T-cell (primary cell): Measurements from ENCODE around the gene PDRG1. TPM values are rescaled to one million over a fixed set of nuclear protein-coding genes. Genes with fewer than 3 reads are reported as not detected.
"Not testable (repeated sequence)": the region's sequence is repeated elsewhere in the genome, so short reads cannot be mapped to it uniquely, and the experiment has no call there.

Experiments used
- ATAC-seq, 4 experiments: fragments of 200-7000 bp in 3 of 4; fragments of 150-1000 bp in 1 of 4; cut with Tn5 transposase; replicated peaks in 1 of 4; 1 replicate in 3 of 4; 2 replicates in 1 of 4; pipeline ENCODE4 v1.10.0; 2021; ENCODE audit warnings: moderate library complexity in 3 of 4, mild to moderate bottlenecking in 2 of 4, moderate number of reproducible peaks in 1 of 4
- CTCF ChIA-PET, 2 donors: fragments of 300-600 bp; sonication (Branson Sonifier 250); formaldehyde crosslinking; loops; one replicate each; lab custom pipeline; 2022; ENCODE audit warnings: antibody characterized with exemption in 2 of 2; lab: Charles Lee
- POLR2A ChIA-PET, 2 donors: fragments of 300-600 bp; sonication (Branson Sonifier 250); formaldehyde crosslinking; loops; one replicate each; lab custom pipeline; 2022; ENCODE audit warnings: antibody characterized with exemption in 2 of 2; lab: Charles Lee
- DNase-seq, 35 experiments: peaks; one replicate each; pipeline versions ENCODE4 v3.0.0 to v3.0.0-alpha.2; 2013 to 2023
- H3K27ac ChIP-seq: one replicate; pipeline ENCODE4 v1.5.1; 2013; ENCODE audit warnings: low read length
- H3K27me3 ChIP-seq, 2 experiments: replicated peaks in 1 of 2; 1 replicate in 1 of 2; 2 replicates in 1 of 2; pipeline versions ENCODE4 v1.6.1 to v1.7.0; 2013; ENCODE audit warnings: low read length in 1 of 2, mixed read lengths in 1 of 2; ENCODE audit not compliant: control insufficient read depth in 2 of 2, insufficient read depth in 2 of 2; ENCODE audit errors: extremely low read depth in 1 of 2
- H3K36me3 ChIP-seq, 2 donors: 1 replicate in 1 of 2; 2 replicates in 1 of 2; pipeline versions ENCODE4 v1.6.1 to v1.7.0; 2013; ENCODE audit warnings: low read length in 1 of 2; ENCODE audit not compliant: control insufficient read depth in 2 of 2, insufficient read depth in 1 of 2; ENCODE audit errors: extremely low read depth in 1 of 2
- H3K4me1 ChIP-seq, 2 experiments: 1 replicate in 1 of 2; 2 replicates in 1 of 2; pipeline versions ENCODE4 v1.6.1 to v1.7.0; 2013; ENCODE audit warnings: low read length in 2 of 2, mixed read lengths in 1 of 2; ENCODE audit not compliant: insufficient read depth in 2 of 2, control insufficient read depth in 1 of 2; ENCODE audit errors: extremely low read depth in 1 of 2
- H3K4me3 ChIP-seq, 2 donors: 1 replicate in 1 of 2; 2 replicates in 1 of 2; pipeline versions ENCODE4 v1.5.1 to v1.7.0; 2013; ENCODE audit warnings: mild to moderate bottlenecking in 2 of 2, low read length in 1 of 2, moderate library complexity in 1 of 2; ENCODE audit not compliant: control insufficient read depth in 1 of 2; ENCODE audit errors: extremely low read depth in 1 of 2
- H3K9me3 ChIP-seq: 2 replicates; pipeline ENCODE4 v1.7.0; 2013
- H3K27ac Mint-ChIP-seq, 2 donors: one replicate each; pipeline ENCODE4 v1.8.0; 2020 to 2021; ENCODE audit warnings: mild to moderate bottlenecking in 2 of 2, mixed read lengths in 2 of 2
- H3K27me3 Mint-ChIP-seq, 2 donors: one replicate each; pipeline ENCODE4 v1.8.0; 2021 to 2022; ENCODE audit warnings: mixed read lengths in 2 of 2
- H3K36me3 Mint-ChIP-seq: one replicate; pipeline ENCODE4 v1.8.0; 2021; ENCODE audit warnings: mixed read lengths
- H3K4me1 Mint-ChIP-seq, 3 donors: one replicate each; pipeline ENCODE4 v1.8.0; 2020 to 2022; ENCODE audit warnings: mixed read lengths in 3 of 3, mild to moderate bottlenecking in 1 of 3
- H3K4me3 Mint-ChIP-seq, 3 donors: one replicate each; pipeline ENCODE4 v1.8.0; 2020 to 2022; ENCODE audit warnings: mild to moderate bottlenecking in 3 of 3, mixed read lengths in 3 of 3, moderate library complexity in 3 of 3
- H3K9me3 Mint-ChIP-seq, 3 donors: one replicate each; pipeline ENCODE4 v1.8.0; 2020 to 2022; ENCODE audit warnings: mixed read lengths in 3 of 3
- WGBS: methylation state at CpG from one replicate; pipeline ENCODE4 v1.1.5; 2013; ENCODE audit warnings: missing lambda C conversion rate; ENCODE audit not compliant: insufficient coverage; 5-methylcytosine and 5-hydroxymethylcytosine counted together
- total RNA-seq, 35 experiments: library from RNA in 6 of 35; stranded (reverse) in 6 of 35; fragments of 120-200 nt in 1 of 35; gene quantifications; one replicate each; pipeline versions ENCODE4 v1.2.1 to v1.2.4 and lab custom pipeline; 2013 to 2026

Gene PDRG1
- total RNA-seq, 5 donors from 2014 or later (not counting 1 experiment from before 2014, with no cell fraction given) = 7.5 to 14.5 (median 11.6) TPM

GRCh38 chr20:31936420-31936819, 15.4 kb downstream of the PDRG1 start:
- H3K27me3 Mint-ChIP-seq = peaks cover 0 to 2% of the 10 kb centered on the region in 2 donors
- ChIA-PET CTCF (interaction anchor here (0.6 to 0.7 kb wide), 2 partner anchors 60 to 208 kb away, joined by 3 to 6 read pairs; no protein-coding TSS in a partner anchor), POLR2A (no interaction called here)
- Histone ChIP-seq H3K36me3 (no peaks in the 10 kb centered on the region), H3K4me1 (no peaks in the 10 kb centered on the region), H3K4me3 (no peak overlapping the region), H3K9me3 (no peaks in the 10 kb centered on the region), H3K27ac (no peak overlapping the region), H3K27me3 (peaks cover 0 to 2% of the 10 kb centered on the region in 2 experiments)
- no peaks in the 10 kb centered on the region for H3K9me3 Mint-ChIP-seq
- ATAC-seq (no peak), DNase-seq (no peak)
- H3K36me3 Mint-ChIP-seq = peaks cover 7% of the 10 kb centered on the region
- no peak overlapping the region for H3K27ac Mint-ChIP-seq
- no peak overlapping the region for H3K4me3 Mint-ChIP-seq
- no peaks in the 10 kb centered on the region for H3K4me1 Mint-ChIP-seq
- no CpG with 5 or more reads among the region's 4 CpGs for WGBS

- Mint-ChIP-seq H3K36me3 (peaks cover 2% of the 10 kb centered on the region), H3K9me3 (no peaks in the 10 kb centered on the region), H3K27ac (no peak overlapping the region), H3K27me3 (peaks cover 2 to 5% of the 10 kb centered on the region in 2 donors), H3K4me1 (no peaks in the 10 kb centered on the region), H3K4me3 (no peak overlapping the region)
- WGBS = 70% methylated on average over 5 of the region's 8 CpGs
- Histone ChIP-seq H3K27me3 (peaks cover 0 to 8% of the 10 kb centered on the region in 2 experiments), H3K36me3 (no peaks in the 10 kb centered on the region), H3K4me1 (no peaks in the 10 kb centered on the region), H3K27ac (no peak overlapping the region), H3K4me3 (no peak overlapping the region), H3K9me3 (no peaks in the 10 kb centered on the region)
- ATAC-seq (no peak), DNase-seq (no peak)
- POLR2A ChIA-PET = no interaction called here
- CTCF ChIA-PET = interaction anchor here in 1 of 2 donors (1.1 kb wide), 1 partner anchor 17 kb away, joined by 3 read pairs; the partner anchor contains the start of gene PDRG1
Observed at GRCh38 chr20:31934968-31935764, 16.7 kb downstream of the PDRG1 start.

- Histone ChIP-seq H3K4me1 (no peaks in the 10 kb centered on the region), H3K36me3 (no peaks in the 10 kb centered on the region), H3K27ac (no peak overlapping the region), H3K27me3 (peaks cover 0 to 8% of the 10 kb centered on the region in 2 experiments), H3K4me3 (no peak overlapping the region), H3K9me3 (no peaks in the 10 kb centered on the region)
- Mint-ChIP-seq H3K4me3 (no peak overlapping the region), H3K4me1 (no peaks in the 10 kb centered on the region), H3K27me3 (peaks cover 2 to 5% of the 10 kb centered on the region in 2 donors), H3K36me3 (no peaks in the 10 kb centered on the region), H3K9me3 (no peaks in the 10 kb centered on the region), H3K27ac (no peak overlapping the region)
- ChIA-PET CTCF (no interaction called here), POLR2A (no interaction called here)
- ATAC-seq = no peak
- DNase-seq = no peak
- whole genome bisulfite sequencing = 84% methylated on average over 11 of the region's 14 CpGs
Observed at GRCh38 chr20:31934491-31934890, 17.4 kb downstream of the PDRG1 start.

GRCh38 chr20:31933698-31934097, 18.1 kb downstream of the PDRG1 start:
- DNase-seq = no peak
- H3K27ac Mint-ChIP-seq = no peak overlapping the region
- ChIA-PET POLR2A (no interaction called here), CTCF (interaction anchor here in 1 of 2 donors (0.5 kb wide), 1 partner anchor 1186 kb away, joined by 3 read pairs; no protein-coding TSS in a partner anchor)
- no peaks in the 10 kb centered on the region for H3K36me3 Mint-ChIP-seq
- Histone ChIP-seq H3K36me3 (no peaks in the 10 kb centered on the region), H3K9me3 (no peaks in the 10 kb centered on the region), H3K27ac (no peak overlapping the region), H3K4me1 (no peaks in the 10 kb centered on the region), H3K27me3 (peaks cover 0 to 10% of the 10 kb centered on the region in 2 experiments), H3K4me3 (no peak overlapping the region)
- WGBS = 70% methylated on average over 2 of the region's 10 CpGs
- no peak overlapping the region for H3K4me3 Mint-ChIP-seq
- peaks cover 2 to 8% of the 10 kb centered on the region in 2 donors for H3K27me3 Mint-ChIP-seq
- ATAC-seq = no peak
- H3K9me3 Mint-ChIP-seq = no peaks in the 10 kb centered on the region
- no peaks in the 10 kb centered on the region for H3K4me1 Mint-ChIP-seq

GRCh38 chr20:31930779-31931178, 21.1 kb downstream of the PDRG1 start:
- Histone ChIP-seq H3K4me1 (no peaks in the 10 kb centered on the region), H3K9me3 (no peaks in the 10 kb centered on the region), H3K27me3 (peaks cover 0 to 11% of the 10 kb centered on the region in 2 experiments), H3K36me3 (no peaks in the 10 kb centered on the region), H3K27ac (no peak overlapping the region), H3K4me3 (no peak overlapping the region)
- Mint-ChIP-seq H3K27ac (no peak overlapping the region), H3K27me3 (peaks cover 6 to 13% of the 10 kb centered on the region in 2 donors), H3K4me1 (no peaks in the 10 kb centered on the region), H3K36me3 (no peaks in the 10 kb centered on the region), H3K4me3 (no peak overlapping the region), H3K9me3 (no peaks in the 10 kb centered on the region)
- ATAC-seq = no peak
- POLR2A ChIA-PET = interaction anchor here in 1 of 2 donors (0.7 kb wide), 1 partner anchor 13 kb away, joined by 6 read pairs; no protein-coding TSS in a partner anchor
- CTCF ChIA-PET = interaction anchor here (0.6 kb wide), 2 partner anchors 72 to 973 kb away, joined by 3 read pairs; no protein-coding TSS in a partner anchor
- no CpG with 5 or more reads among the region's 5 CpGs for WGBS
- DNase-seq = no peak

GRCh38 chr20:31929631-31930030, 22.2 kb downstream of the PDRG1 start:
- H3K9me3 Mint-ChIP-seq, DNase-seq, H3K4me1 ChIP-seq, POLR2A ChIA-PET, ATAC-seq, H3K4me3 ChIP-seq, H3K27ac Mint-ChIP-seq, CTCF ChIA-PET, H3K27ac ChIP-seq, H3K9me3 ChIP-seq, H3K36me3 Mint-ChIP-seq, H3K4me1 Mint-ChIP-seq, H3K4me3 Mint-ChIP-seq, H3K36me3 ChIP-seq: not testable (repeated sequence)
- peaks cover 0 to 18% of the 10 kb centered on the region in 2 experiments for H3K27me3 ChIP-seq
- WGBS = 100% methylated on average over 1 of the region's 4 CpGs
- H3K27me3 Mint-ChIP-seq = peaks cover 17 to 23% of the 10 kb centered on the region in 2 donors
